Activated naive CD8-positive, alpha-beta T cell treated with anti-CD3 and anti-CD28 coated beads for 36 hours (primary cell): ENCODE data around the gene PCBP4. TPM values are rescaled to one million over a fixed set of nuclear protein-coding genes. Genes with fewer than 3 reads are reported as not detected.

Experiments used
- DNase-seq: peaks from one replicate; pipeline ENCODE4 v3.0.0; 2021
- H3K27ac Mint-ChIP-seq: one replicate; pipeline ENCODE4 v1.8.0; 2022; ENCODE audit warnings: mild to moderate bottlenecking, moderate library complexity, mixed read lengths
- H3K27me3 Mint-ChIP-seq: one replicate; pipeline ENCODE4 v1.8.0; 2022; ENCODE audit warnings: mild to moderate bottlenecking, mixed read lengths
- H3K36me3 Mint-ChIP-seq: one replicate; pipeline ENCODE4 v1.8.0; 2021; ENCODE audit warnings: mild to moderate bottlenecking, mixed read lengths
- H3K4me1 Mint-ChIP-seq: one replicate; pipeline ENCODE4 v1.8.0; 2021; ENCODE audit warnings: mixed read lengths
- H3K4me3 Mint-ChIP-seq: one replicate; pipeline ENCODE4 v1.8.0; 2022; ENCODE audit warnings: mild to moderate bottlenecking, moderate library complexity, mixed read lengths
- H3K9me3 Mint-ChIP-seq: one replicate; pipeline ENCODE4 v1.8.0; 2022; ENCODE audit warnings: mixed read lengths
- total RNA-seq, 2 experiments: library from RNA; stranded (reverse); gene quantifications; one replicate each; pipeline ENCODE4 v1.2.3, GENCODE V29; 2021

PCBP4 gene
- total RNA-seq = 1 to 10 TPM; 4.5 to 5.6 TPM

GRCh38 chr3:51967384-51968169 is at the start of gene PCBP4:
Gene PCBP4, minus strand, starts transcription at chr3:51967454. Its CDS starts 6,214 bp downstream, at chr3:51961240.
- Mint-ChIP-seq H3K36me3 (peaks cover 2% of the 10 kb centered on the region), H3K9me3 (no peaks in the 10 kb centered on the region), H3K4me3 (peak within 1 kb of the TSS; percentile 79), H3K27ac (peak within 1 kb of the TSS; percentile 45), H3K4me1 (peaks cover 7% of the 10 kb centered on the region), H3K27me3 (no peaks in the 10 kb centered on the region)
- peak; percentile 29 for DNase-seq

GRCh38 chr3:52015438-52016228 is 48.4 kb upstream of the PCBP4 start:
- Mint-ChIP-seq H3K4me1 (no peaks in the 10 kb centered on the region), H3K36me3 (no peaks in the 10 kb centered on the region), H3K9me3 (no peaks in the 10 kb centered on the region), H3K27me3 (no peaks in the 10 kb centered on the region), H3K27ac (no peak overlapping the region), H3K4me3 (no peak overlapping the region)
- DNase-seq = no peak

GRCh38 chr3:52014613-52015012 is 47.4 kb upstream of the PCBP4 start:
- H3K27ac Mint-ChIP-seq = no peak overlapping the region
- no peaks in the 10 kb centered on the region for H3K36me3 Mint-ChIP-seq

GRCh38 chr3:52013802-52014598 is 46.7 kb upstream of the PCBP4 start:
- H3K27ac Mint-ChIP-seq = no peak overlapping the region
- no peaks in the 10 kb centered on the region for H3K36me3 Mint-ChIP-seq
- H3K9me3 Mint-ChIP-seq = no peaks in the 10 kb centered on the region
- H3K27me3 Mint-ChIP-seq = no peaks in the 10 kb centered on the region
- H3K4me1 Mint-ChIP-seq = no peaks in the 10 kb centered on the region
- DNase-seq = no peak
- no peak overlapping the region for H3K4me3 Mint-ChIP-seq

More at GRCh38 chr3:52014613-52015012, 47.4 kb upstream of the PCBP4 start:
- no peak for DNase-seq
- no peaks in the 10 kb centered on the region for H3K27me3 Mint-ChIP-seq
- no peaks in the 10 kb centered on the region for H3K9me3 Mint-ChIP-seq
- H3K4me1 Mint-ChIP-seq = no peaks in the 10 kb centered on the region
- H3K4me3 Mint-ChIP-seq = no peak overlapping the region

GRCh38 chr3:52012699-52013098 is 45.4 kb upstream of the PCBP4 start:
- Mint-ChIP-seq H3K36me3 (no peaks in the 10 kb centered on the region), H3K27me3 (no peaks in the 10 kb centered on the region), H3K4me1 (no peaks in the 10 kb centered on the region), H3K27ac (no peak overlapping the region), H3K4me3 (no peak overlapping the region), H3K9me3 (no peaks in the 10 kb centered on the region)
- no peak for DNase-seq

- no peaks in the 10 kb centered on the region for H3K27me3 Mint-ChIP-seq
- no peak overlapping the region for H3K4me3 Mint-ChIP-seq
- no peaks in the 10 kb centered on the region for H3K9me3 Mint-ChIP-seq
- DNase-seq = no peak
- H3K36me3 Mint-ChIP-seq = no peaks in the 10 kb centered on the region
- H3K4me1 Mint-ChIP-seq = peaks cover 4% of the 10 kb centered on the region
- no peak overlapping the region for H3K27ac Mint-ChIP-seq
Measured at GRCh38 chr3:52010431-52010830, 43.2 kb upstream of the PCBP4 start.

GRCh38 chr3:52007291-52007690 is 40.0 kb upstream of the PCBP4 start:
- Mint-ChIP-seq H3K27ac (no peak overlapping the region), H3K4me3 (no peak overlapping the region), H3K27me3 (no peaks in the 10 kb centered on the region), H3K9me3 (no peaks in the 10 kb centered on the region), H3K36me3 (no peaks in the 10 kb centered on the region), H3K4me1 (peaks cover 4% of the 10 kb centered on the region)
- DNase-seq = no peak

GRCh38 chr3:52006820-52007133 is 39.5 kb upstream of the PCBP4 start:
- Mint-ChIP-seq H3K4me1 (peaks cover 7% of the 10 kb centered on the region), H3K27me3 (no peaks in the 10 kb centered on the region), H3K27ac (no peak overlapping the region), H3K4me3 (no peak overlapping the region), H3K9me3 (no peaks in the 10 kb centered on the region), H3K36me3 (no peaks in the 10 kb centered on the region)
- no peak for DNase-seq

GRCh38 chr3:52006017-52006819 is 39.0 kb upstream of the PCBP4 start:
- H3K27me3 Mint-ChIP-seq = no peaks in the 10 kb centered on the region
- no peaks in the 10 kb centered on the region for H3K9me3 Mint-ChIP-seq
- DNase-seq = no peak
- no peaks in the 10 kb centered on the region for H3K36me3 Mint-ChIP-seq
- H3K27ac Mint-ChIP-seq = no peak overlapping the region
- peaks cover 12% of the 10 kb centered on the region for H3K4me1 Mint-ChIP-seq
- no peak overlapping the region for H3K4me3 Mint-ChIP-seq

GRCh38 chr3:52005571-52005986 is 38.3 kb upstream of the PCBP4 start:
- Mint-ChIP-seq H3K27me3 (no peaks in the 10 kb centered on the region), H3K27ac (no peak overlapping the region), H3K4me3 (no peak overlapping the region), H3K36me3 (no peaks in the 10 kb centered on the region), H3K9me3 (no peaks in the 10 kb centered on the region), H3K4me1 (peaks cover 12% of the 10 kb centered on the region)
- no peak for DNase-seq

GRCh38 chr3:52004906-52005395 is 37.7 kb upstream of the PCBP4 start:
- no peak overlapping the region for H3K4me3 Mint-ChIP-seq
- no peaks in the 10 kb centered on the region for H3K9me3 Mint-ChIP-seq
- DNase-seq = no peak
- no peaks in the 10 kb centered on the region for H3K36me3 Mint-ChIP-seq
- no peak overlapping the region for H3K27ac Mint-ChIP-seq
- H3K4me1 Mint-ChIP-seq = peaks cover 12% of the 10 kb centered on the region
- H3K27me3 Mint-ChIP-seq = no peaks in the 10 kb centered on the region

- H3K27ac Mint-ChIP-seq = no peak overlapping the region
- no peaks in the 10 kb centered on the region for H3K27me3 Mint-ChIP-seq
- no peaks in the 10 kb centered on the region for H3K36me3 Mint-ChIP-seq
- H3K9me3 Mint-ChIP-seq = no peaks in the 10 kb centered on the region
- H3K4me1 Mint-ChIP-seq = peaks cover 12% of the 10 kb centered on the region
- H3K4me3 Mint-ChIP-seq = no peak overlapping the region
- DNase-seq = no peak
Measured at GRCh38 chr3:52004163-52004787, 37.0 kb upstream of the PCBP4 start.

GRCh38 chr3:52002748-52003147 is 35.5 kb upstream of the PCBP4 start:
- Mint-ChIP-seq H3K4me3 (no peak overlapping the region), H3K4me1 (peaks cover 12% of the 10 kb centered on the region), H3K36me3 (no peaks in the 10 kb centered on the region), H3K9me3 (no peaks in the 10 kb centered on the region), H3K27ac (no peak overlapping the region), H3K27me3 (no peaks in the 10 kb centered on the region)
- DNase-seq = no peak

- H3K27ac Mint-ChIP-seq = no peak overlapping the region
- no peak overlapping the region for H3K4me3 Mint-ChIP-seq
- peaks cover 12% of the 10 kb centered on the region for H3K4me1 Mint-ChIP-seq
- H3K27me3 Mint-ChIP-seq = no peaks in the 10 kb centered on the region
- H3K36me3 Mint-ChIP-seq = no peaks in the 10 kb centered on the region
- peak; percentile 88 for DNase-seq
- H3K9me3 Mint-ChIP-seq = no peaks in the 10 kb centered on the region
Measured at GRCh38 chr3:52001443-52001974, 34.3 kb upstream of the PCBP4 start.
